Brain microvascular endothelial cell (primary cell): Measurements from ENCODE around the gene RPL6.

Experiments
- DNase-seq: peaks from one replicate; pipeline ENCODE4 v3.0.0-alpha.2; 2020
- H3K27ac ChIP-seq: fragments of 250-450 bp; sonication (Bioruptor Pico); 2 replicates; pipeline ENCODE4 v1.5.1; 2020; ENCODE audit warnings: mild to moderate bottlenecking, moderate library complexity
- H3K27me3 ChIP-seq: fragments of 250-450 bp; sonication (Bioruptor Pico); replicated peaks from 2 replicates; pipeline ENCODE4 v1.5.1; 2020; ENCODE audit warnings: mild to moderate bottlenecking
- H3K36me3 ChIP-seq: fragments of 250-450 bp; sonication (Bioruptor Pico); replicated peaks from 2 replicates; pipeline ENCODE4 v1.5.1; 2020; ENCODE audit warnings: mild to moderate bottlenecking
- H3K4me3 ChIP-seq: 2 replicates; pipeline ENCODE4 v1.5.1; 2011; ENCODE audit warnings: low read depth, mild to moderate bottlenecking, control low read depth, low read length, moderate library complexity
- CTCF ChIP-seq: IDR thresholded peaks from 2 replicates; pipeline ENCODE4 v1.5.1; 2011; ENCODE audit warnings: low read depth, mild to moderate bottlenecking, moderate library complexity, low read length, control low read depth, inconsistent platforms; ENCODE audit errors: missing control alignments
- in situ Hi-C: cut with HindIII; loops from 2 replicates; pipeline ENCODE4 v1.10.0; 2017; ENCODE audit warnings: low sequenced_read_pairs, low pct_ligation_motif_present

The RPL6 gene

GRCh38 chr12:112386726-112387125 is 22.7 kb downstream of the RPL6 start:
- in situ Hi-C loops = no loop called here
- Histone ChIP-seq H3K27me3 (no peaks in the 10 kb centered on the region), H3K36me3 (no peaks in the 10 kb centered on the region), H3K27ac (no peak overlapping the region), H3K4me3 (no peak overlapping the region)
- no peak for TF ChIP-seq CTCF
- DNase-seq = no peak

- in situ Hi-C loops = no loop called here
Measured at GRCh38 chr12:112382866-112383265, 26.5 kb downstream of the RPL6 start.

DNA sequence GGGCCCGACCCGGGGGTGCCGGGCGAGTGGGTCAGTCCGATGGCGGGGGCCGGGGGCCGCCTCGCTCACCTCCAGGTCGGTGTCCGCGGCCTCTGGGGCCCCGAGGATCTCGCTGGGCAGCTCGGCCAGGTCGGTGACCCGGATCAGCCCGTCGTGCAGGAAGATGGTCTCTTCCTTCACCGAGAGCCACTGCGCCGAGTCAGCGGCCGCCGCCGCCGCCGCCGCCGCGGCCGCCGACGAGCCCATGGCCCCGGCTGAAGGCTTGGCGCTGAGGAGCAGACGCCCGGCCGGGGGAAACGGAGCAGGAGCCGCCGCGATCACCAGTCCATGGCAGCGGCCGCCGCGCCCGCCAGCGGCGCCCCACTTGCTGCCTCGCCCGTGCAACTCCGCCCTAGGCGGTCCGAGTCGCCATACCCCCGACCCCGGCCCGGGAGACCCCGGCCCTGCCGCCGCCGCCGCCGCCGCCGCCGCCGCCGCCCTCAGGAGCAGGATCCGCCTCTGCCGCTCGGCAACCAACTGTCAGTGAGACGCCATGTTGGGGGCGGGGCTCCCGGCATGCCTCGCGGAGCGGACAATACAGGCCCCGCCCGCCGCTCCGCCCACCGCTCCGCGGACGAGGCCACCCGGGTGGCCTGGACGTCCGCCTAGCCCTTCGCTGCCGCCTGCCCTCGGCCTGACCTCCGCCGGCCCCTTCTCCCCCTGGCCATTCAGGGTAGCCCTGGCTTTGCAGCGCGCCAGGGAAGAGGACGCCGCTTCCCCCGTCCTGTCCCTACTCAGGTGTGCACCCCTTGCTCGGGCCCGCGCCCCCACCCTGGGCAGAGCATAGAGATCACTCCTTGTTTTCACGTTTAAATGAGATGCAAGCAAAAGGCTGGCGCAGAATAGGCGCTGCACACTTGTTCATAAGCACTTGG is 27.3 kb downstream of the RPL6 start, which contains the start of gene HECTD4:
TSS of gene HECTD4 (minus strand) at position 549 of the 914 bp plus-strand sequence. CDS start at position 246, 303 bp downstream.
- DNase-seq = peak; percentile 84
- Histone ChIP-seq H3K4me3 (peak within 1 kb of the TSS; percentile 74), H3K27me3 (no peaks in the 10 kb centered on the region), H3K27ac (peak within 1 kb of the TSS; percentile 36), H3K36me3 (no peaks in the 10 kb centered on the region)
- no peak for TF ChIP-seq CTCF
- in situ Hi-C loops = no loop called here

More at GRCh38 chr12:112382866-112383265, 26.5 kb downstream of the RPL6 start:
- H3K36me3 ChIP-seq = no peaks in the 10 kb centered on the region
- TF ChIP-seq CTCF = no peak
- DNase-seq = no peak
- peak overlapping the region; percentile 74 for H3K4me3 ChIP-seq
- no peak overlapping the region for H3K27ac ChIP-seq
- no peaks in the 10 kb centered on the region for H3K27me3 ChIP-seq

DNA sequence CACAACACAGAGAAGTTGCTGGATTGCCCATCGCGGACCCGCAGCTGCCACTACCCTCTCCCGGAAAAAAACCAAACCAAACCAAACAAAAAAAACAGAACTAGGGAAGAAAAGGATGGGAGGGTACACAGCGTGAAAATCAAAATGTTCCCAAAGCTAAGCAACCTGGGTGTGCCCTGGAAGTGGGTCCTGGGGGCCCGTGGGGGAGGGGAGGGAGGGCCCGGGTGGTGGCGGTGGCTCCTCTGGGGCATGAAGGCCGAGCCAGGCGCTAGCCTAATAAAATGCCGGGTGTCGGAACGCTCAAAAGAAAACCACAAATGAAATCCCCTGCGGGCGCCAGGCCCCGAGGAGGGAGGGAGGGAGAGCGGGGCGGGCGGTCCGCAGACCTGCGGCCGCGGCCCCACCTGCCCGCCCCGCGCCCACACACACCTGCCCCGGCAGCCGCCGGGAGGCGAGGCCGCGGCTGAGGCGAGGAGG is 28.0 kb downstream of the RPL6 start:
- in situ Hi-C loops = no loop called here
- Histone ChIP-seq H3K27ac (peak overlapping the region; percentile 36), H3K27me3 (no peaks in the 10 kb centered on the region), H3K36me3 (no peaks in the 10 kb centered on the region), H3K4me3 (peak overlapping the region; percentile 74)
- no peak for TF ChIP-seq CTCF
- DNase-seq = no peak

GRCh38 chr12:112380663-112381405 is 28.6 kb downstream of the RPL6 start:
- no peaks in the 10 kb centered on the region for H3K27me3 ChIP-seq
- no peak for DNase-seq
- in situ Hi-C loops = no loop called here
- TF ChIP-seq CTCF = no peak
- peak overlapping the region; percentile 74 for H3K4me3 ChIP-seq
- H3K36me3 ChIP-seq = no peaks in the 10 kb centered on the region
- H3K27ac ChIP-seq = no peak overlapping the region
